Effector memory CD8-positive, alpha-beta T cell (primary cell): ENCODE results near the gene SPATA20.

Experiments
- ATAC-seq: fragments of 150-1000 bp; cut with Tn5 transposase; replicated peaks from 2 replicates; pipeline ENCODE4 v1.10.0; 2021; ENCODE audit warnings: mild to moderate bottlenecking, moderate library complexity
- DNase-seq, 3 experiments: peaks; one replicate each; pipeline ENCODE4 v3.0.0; 2021
- H3K27ac Mint-ChIP-seq, 2 donors: one replicate each; pipeline ENCODE4 v1.8.0; 2022; ENCODE audit warnings: mild to moderate bottlenecking in 2 of 2, mixed read lengths in 2 of 2, moderate library complexity in 2 of 2
- H3K27me3 Mint-ChIP-seq, 2 donors: one replicate each; pipeline ENCODE4 v1.8.0; 2022; ENCODE audit warnings: mixed read lengths in 2 of 2
- H3K36me3 Mint-ChIP-seq: one replicate; pipeline ENCODE4 v1.8.0; 2022; ENCODE audit warnings: mild to moderate bottlenecking, moderate library complexity, mixed read lengths; ENCODE audit not compliant: insufficient read depth
- H3K4me1 Mint-ChIP-seq, 2 donors: one replicate each; pipeline ENCODE4 v1.8.0; 2022; ENCODE audit warnings: low read depth in 2 of 2, mixed read lengths in 2 of 2
- H3K4me3 Mint-ChIP-seq, 2 donors: one replicate each; pipeline ENCODE4 v1.8.0; 2022; ENCODE audit warnings: mild to moderate bottlenecking in 2 of 2, mixed read lengths in 2 of 2, moderate library complexity in 2 of 2
- H3K9me3 Mint-ChIP-seq, 2 donors: one replicate each; pipeline ENCODE4 v1.8.0; 2022; ENCODE audit warnings: mixed read lengths in 2 of 2

Gene SPATA20

GRCh38 chr17:50538549-50539410 lies 8.2 kb upstream of the SPATA20 start:
- Mint-ChIP-seq H3K27me3 (peaks cover 27 to 34% of the 10 kb centered on the region in 2 donors), H3K27ac (no peak overlapping the region), H3K4me3 (no peak overlapping the region), H3K36me3 (no peaks in the 10 kb centered on the region), H3K9me3 (no peaks in the 10 kb centered on the region), H3K4me1 (peaks cover 11% of the 10 kb centered on the region in 2 donors)
- DNase-seq (no peak), ATAC-seq (no peak)

- peak overlapping the region in 1 of 2 donors; percentile 15 for H3K27ac Mint-ChIP-seq
- peaks cover 11 to 13% of the 10 kb centered on the region in 2 donors for H3K4me1 Mint-ChIP-seq
- H3K27me3 Mint-ChIP-seq, result peaks cover 23 to 34% of the 10 kb centered on the region in 2 donors
- DNase-seq (no peak), ATAC-seq (no peak)
- peaks cover 3% of the 10 kb centered on the region for H3K36me3 Mint-ChIP-seq
- no peak overlapping the region for H3K4me3 Mint-ChIP-seq
- no peaks in the 10 kb centered on the region for H3K9me3 Mint-ChIP-seq
These were observed 7.0 kb upstream of the SPATA20 start for GRCh38 chr17:50539762-50540559.

DNA sequence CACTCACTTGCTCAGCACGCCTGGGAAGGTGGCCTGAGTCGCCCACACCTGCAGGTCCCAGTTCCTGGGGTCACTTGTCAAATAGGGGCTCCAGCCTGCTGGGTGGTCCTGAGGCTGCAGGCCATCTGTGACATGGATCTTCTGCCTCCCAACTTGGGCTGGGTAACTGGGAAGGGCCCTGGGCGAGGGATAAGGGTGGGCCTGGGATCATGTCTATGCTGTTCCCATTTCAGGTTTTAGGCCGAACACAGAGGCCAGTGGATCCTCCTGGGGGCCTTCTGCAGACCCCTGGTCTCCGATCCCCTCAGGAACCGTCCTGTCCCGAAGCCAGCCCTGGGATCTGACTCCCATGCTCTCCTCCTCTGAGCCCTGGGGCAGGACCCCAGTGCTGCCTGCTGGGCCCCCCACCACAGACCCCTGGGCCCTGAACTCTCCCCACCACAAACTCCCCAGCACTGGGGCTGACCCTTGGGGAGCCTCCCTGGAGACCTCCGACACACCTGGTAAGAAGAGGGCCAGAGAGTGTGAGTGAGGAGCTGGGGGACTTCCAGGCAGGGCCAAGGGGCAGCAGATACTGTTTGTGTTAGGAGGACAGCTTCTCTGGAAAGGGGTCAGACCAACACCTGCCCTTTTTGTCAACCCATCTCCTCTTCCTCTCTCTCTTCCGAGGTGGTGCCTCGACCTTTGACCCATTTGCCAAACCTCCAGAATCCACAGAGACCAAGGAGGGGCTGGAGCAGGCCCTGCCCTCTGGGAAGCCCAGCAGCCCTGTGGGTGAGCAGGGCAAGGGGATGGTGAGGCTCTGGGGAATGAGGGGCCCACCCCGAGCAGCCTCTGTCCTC lies 6.2 kb upstream of the SPATA20 start:
- peaks cover 3% of the 10 kb centered on the region for H3K36me3 Mint-ChIP-seq
- peak overlapping the region in 1 of 2 donors; percentile 93 for H3K27ac Mint-ChIP-seq
- H3K4me3 Mint-ChIP-seq, result peak overlapping the region; percentile 53 to 88
- H3K9me3 Mint-ChIP-seq, result no peaks in the 10 kb centered on the region
- H3K4me1 Mint-ChIP-seq, result peaks cover 11 to 13% of the 10 kb centered on the region in 2 donors
- peaks cover 15 to 27% of the 10 kb centered on the region in 2 donors for H3K27me3 Mint-ChIP-seq
- no peak for ATAC-seq
- DNase-seq, result no peak

DNA sequence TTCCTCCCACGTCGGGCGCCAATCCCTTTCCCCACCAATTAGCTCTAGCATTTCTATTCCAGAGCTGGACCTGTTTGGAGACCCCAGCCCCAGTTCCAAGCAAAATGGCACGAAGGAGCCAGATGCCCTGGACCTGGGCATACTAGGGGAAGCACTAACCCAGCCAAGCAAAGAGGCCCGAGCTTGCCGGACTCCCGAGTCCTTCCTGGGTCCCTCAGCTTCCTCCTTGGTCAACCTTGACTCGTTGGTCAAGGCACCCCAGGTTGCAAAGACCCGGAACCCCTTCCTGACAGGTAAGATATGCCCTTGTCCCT lies 5.6 kb upstream of the SPATA20 start:
- ATAC-seq (no peak), DNase-seq (no peak)
- Mint-ChIP-seq H3K9me3 (no peaks in the 10 kb centered on the region), H3K4me3 (peak overlapping the region; percentile 86 to 88), H3K36me3 (peaks cover 3% of the 10 kb centered on the region), H3K4me1 (peaks cover 13% of the 10 kb centered on the region in 2 donors), H3K27ac (peak overlapping the region in 1 of 2 donors; percentile 93), H3K27me3 (peaks cover 9 to 22% of the 10 kb centered on the region in 2 donors)

DNA sequence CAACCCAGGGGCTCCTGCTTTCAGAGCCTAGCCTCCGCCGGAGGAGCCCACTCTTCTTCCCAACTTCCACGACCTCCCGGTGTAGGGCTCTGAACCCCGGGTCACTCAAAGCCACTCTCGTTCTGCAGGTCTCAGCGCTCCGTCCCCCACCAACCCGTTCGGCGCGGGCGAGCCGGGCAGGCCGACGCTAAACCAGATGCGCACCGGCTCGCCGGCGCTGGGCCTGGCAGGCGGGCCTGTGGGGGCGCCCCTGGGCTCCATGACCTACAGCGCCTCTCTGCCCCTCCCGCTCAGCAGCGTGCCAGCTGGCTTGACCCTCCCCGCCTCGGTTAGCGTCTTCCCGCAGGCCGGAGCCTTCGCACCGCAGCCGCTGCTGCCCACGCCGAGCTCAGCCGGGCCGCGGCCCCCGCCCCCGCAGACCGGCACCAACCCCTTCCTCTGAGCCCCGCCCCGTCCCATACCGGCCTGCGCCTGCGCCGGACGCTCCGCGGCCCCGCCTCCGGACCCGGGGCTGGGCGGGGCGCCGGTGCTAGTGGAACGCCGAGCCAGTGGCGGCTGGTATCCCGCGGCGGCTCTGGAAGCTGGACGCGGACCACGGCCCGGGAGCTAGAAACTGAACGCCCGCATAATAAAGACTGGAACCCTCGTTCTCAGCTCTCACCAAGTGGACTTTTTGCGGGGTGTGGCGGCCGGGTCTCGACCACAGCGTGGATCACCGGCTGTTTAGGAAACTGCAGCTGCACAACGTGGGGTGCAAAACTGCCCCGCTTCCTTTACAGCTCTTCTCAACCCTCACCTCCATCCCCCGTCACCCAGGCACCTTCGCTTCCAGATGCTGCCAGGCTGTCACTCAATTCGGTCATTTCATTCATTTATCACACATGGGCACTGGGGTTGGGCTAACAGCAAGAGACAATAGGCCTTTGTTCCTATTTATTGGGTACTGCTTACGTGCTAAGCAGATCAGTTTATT lies 5.0 kb upstream of the SPATA20 start:
- Mint-ChIP-seq H3K27ac (peak overlapping the region in 1 of 2 donors; percentile 93), H3K4me1 (peaks cover 13 to 16% of the 10 kb centered on the region in 2 donors), H3K36me3 (peaks cover 3% of the 10 kb centered on the region), H3K4me3 (peak overlapping the region; percentile 86 to 88), H3K27me3 (peaks cover 7 to 15% of the 10 kb centered on the region in 2 donors), H3K9me3 (no peaks in the 10 kb centered on the region)
- ATAC-seq, result peak; percentile 82
- peak; percentile 75 to 83 (median 82) for DNase-seq

- ATAC-seq, result no peak
- Mint-ChIP-seq H3K27me3 (peaks cover 7 to 15% of the 10 kb centered on the region in 2 donors), H3K9me3 (no peaks in the 10 kb centered on the region), H3K4me1 (peaks cover 17 to 21% of the 10 kb centered on the region in 2 donors), H3K36me3 (peaks cover 3% of the 10 kb centered on the region), H3K27ac (no peak overlapping the region), H3K4me3 (peak overlapping the region; percentile 86 to 88)
- no peak for DNase-seq
These were observed 3.9 kb upstream of the SPATA20 start for GRCh38 chr17:50542795-50543774.

- peaks cover 3% of the 10 kb centered on the region for H3K36me3 Mint-ChIP-seq
- peak overlapping the region in 1 of 2 donors; percentile 33 for H3K4me3 Mint-ChIP-seq
- peaks cover 7 to 15% of the 10 kb centered on the region in 2 donors for H3K27me3 Mint-ChIP-seq
- H3K4me1 Mint-ChIP-seq, result peaks cover 17 to 23% of the 10 kb centered on the region in 2 donors
- no peak for DNase-seq
- no peak overlapping the region for H3K27ac Mint-ChIP-seq
- ATAC-seq, result no peak
- no peaks in the 10 kb centered on the region for H3K9me3 Mint-ChIP-seq
These were observed 2.5 kb upstream of the SPATA20 start for GRCh38 chr17:50544516-50544915.

GRCh38 chr17:50545311-50545710 lies 1.7 kb upstream of the SPATA20 start:
- H3K4me3 Mint-ChIP-seq, result no peak overlapping the region
- no peak for DNase-seq
- H3K27me3 Mint-ChIP-seq, result peaks cover 7 to 15% of the 10 kb centered on the region in 2 donors
- no peaks in the 10 kb centered on the region for H3K9me3 Mint-ChIP-seq
- H3K27ac Mint-ChIP-seq, result no peak overlapping the region
- H3K36me3 Mint-ChIP-seq, result peaks cover 3% of the 10 kb centered on the region
- peaks cover 18 to 23% of the 10 kb centered on the region in 2 donors for H3K4me1 Mint-ChIP-seq
- ATAC-seq, result no peak

DNA sequence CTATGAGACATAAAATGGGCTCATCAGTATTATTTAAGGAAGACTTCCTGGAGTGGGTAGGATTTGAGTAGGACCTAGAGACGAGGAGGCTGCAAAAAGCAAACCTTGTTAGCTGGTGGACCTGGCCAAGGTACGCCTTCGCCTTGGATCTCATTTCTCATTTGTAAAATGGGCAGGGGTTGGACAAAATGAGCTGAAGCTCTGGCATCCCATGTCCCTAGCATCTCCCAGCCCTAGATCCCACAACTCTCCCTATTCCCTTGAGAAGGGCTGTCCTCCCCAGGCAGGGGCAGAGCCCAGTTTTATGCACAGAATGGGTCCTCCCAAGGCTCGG lies 306 bp upstream of the SPATA20 start:
- Mint-ChIP-seq H3K27me3 (peaks cover 7 to 15% of the 10 kb centered on the region in 2 donors), H3K36me3 (peaks cover 6% of the 10 kb centered on the region), H3K9me3 (no peaks in the 10 kb centered on the region), H3K4me3 (peak overlapping the region; percentile 77 to 78), H3K4me1 (peaks cover 15 to 17% of the 10 kb centered on the region in 2 donors), H3K27ac (peak overlapping the region in 1 of 2 donors; percentile 63)
- ATAC-seq (no peak), DNase-seq (no peak)

DNA sequence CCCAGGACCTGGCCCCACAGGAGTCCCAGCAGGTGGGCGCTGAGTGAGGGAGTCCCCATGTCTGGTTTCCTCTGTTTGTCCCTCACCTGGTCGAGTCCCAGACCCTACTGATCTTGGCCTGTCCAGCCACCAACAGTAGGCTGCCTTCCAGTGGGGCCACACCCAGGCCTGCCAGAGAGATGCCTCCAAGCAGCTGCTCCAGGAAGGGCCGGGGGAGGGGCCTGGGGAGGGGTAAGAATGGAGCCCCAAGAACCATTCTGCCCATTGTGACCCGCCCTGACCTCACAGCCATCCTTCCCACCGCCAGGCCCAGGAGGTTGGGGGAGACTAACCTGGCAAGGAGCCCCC lies 736 bp downstream of the SPATA20 start:
- Mint-ChIP-seq H3K27ac (peak overlapping the region; percentile 46 to 88), H3K4me1 (peaks cover 13 to 16% of the 10 kb centered on the region in 2 donors), H3K36me3 (peaks cover 10% of the 10 kb centered on the region), H3K9me3 (no peaks in the 10 kb centered on the region), H3K27me3 (peaks cover 7 to 15% of the 10 kb centered on the region in 2 donors), H3K4me3 (peak overlapping the region; percentile 77 to 78)
- no peak for DNase-seq
- ATAC-seq, result no peak

DNA sequence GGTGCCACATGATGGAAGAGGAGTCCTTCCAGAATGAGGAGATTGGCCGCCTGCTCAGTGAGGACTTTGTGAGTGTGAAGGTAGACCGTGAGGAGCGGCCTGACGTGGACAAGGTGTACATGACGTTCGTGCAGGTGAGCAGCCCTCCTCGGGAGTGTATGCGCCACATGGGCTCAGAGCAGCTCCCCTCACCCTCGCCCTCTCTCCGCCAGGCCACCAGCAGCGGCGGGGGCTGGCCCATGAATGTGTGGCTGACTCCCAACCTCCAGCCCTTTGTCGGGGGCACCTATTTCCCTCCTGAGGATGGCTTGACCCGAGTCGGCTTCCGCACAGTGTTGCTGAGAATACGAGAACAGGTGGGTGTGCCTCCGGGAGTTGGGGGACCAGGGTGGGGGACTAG lies 1.9 kb downstream of the SPATA20 start:
- ATAC-seq (no peak), DNase-seq (no peak)
- Mint-ChIP-seq H3K27ac (peak overlapping the region in 1 of 2 donors; percentile 46), H3K4me1 (peaks cover 13 to 16% of the 10 kb centered on the region in 2 donors), H3K9me3 (no peaks in the 10 kb centered on the region), H3K36me3 (peaks cover 10% of the 10 kb centered on the region), H3K27me3 (peaks cover 7 to 12% of the 10 kb centered on the region in 2 donors), H3K4me3 (peak overlapping the region in 1 of 2 donors; percentile 78)
